GM18507 (cell line): ENCODE results near the gene RHOF.

Experiments used
- DNase-seq: peaks from one replicate; pipeline ENCODE4 v3.0.0; 2011; ENCODE audit warnings: low read depth; ENCODE audit not compliant: insufficient read length; ENCODE audit errors: extremely low spot score
- FAIRE-seq: peaks from 2 replicates; lab custom pipeline; 2011; peaks lifted over from hg19 to GRCh38; lab: Jason Lieb, UNC

Gene RHOF

GRCh38 chr12:121806546-121807423 lies 13.3 kb upstream of the RHOF start:
- no peak for FAIRE-seq

GRCh38 chr12:121806009-121806545 lies 12.6 kb upstream of the RHOF start:
- FAIRE-seq (no peak), DNase-seq (no peak)

More at GRCh38 chr12:121806546-121807423, 13.3 kb upstream of the RHOF start:
- DNase-seq = no peak

- DNase-seq (no peak), FAIRE-seq (no peak)
These were observed 11.9 kb upstream of the RHOF start for GRCh38 chr12:121805171-121806008.

GRCh38 chr12:121804417-121805111 lies 11.1 kb upstream of the RHOF start:
- FAIRE-seq = peak; percentile 63
- no peak for DNase-seq

GRCh38 chr12:121803861-121804416 lies 10.5 kb upstream of the RHOF start, which contains the start of gene SETD1B:
TSS of gene SETD1B (plus strand) at chr12:121804009. CDS start at chr12:121804738, 729 bp downstream.
- no peak for FAIRE-seq

GRCh38 chr12:121802843-121803698 lies 9.6 kb upstream of the RHOF start:
- FAIRE-seq (peak; percentile 91), DNase-seq (no peak)

More at GRCh38 chr12:121803861-121804416, 10.5 kb upstream of the RHOF start, which contains the start of gene SETD1B:
- DNase-seq = no peak

GRCh38 chr12:121802485-121802842 lies 9.0 kb upstream of the RHOF start:
- FAIRE-seq = no peak
- DNase-seq = no peak

GRCh38 chr12:121801595-121802484 lies 8.4 kb upstream of the RHOF start:
- DNase-seq (no peak), FAIRE-seq (peak; percentile 67)

GRCh38 chr12:121800694-121801594 lies 7.5 kb upstream of the RHOF start:
- DNase-seq (no peak), FAIRE-seq (no peak)

- FAIRE-seq = no peak
These were observed 6.6 kb upstream of the RHOF start for GRCh38 chr12:121799842-121800693.

GRCh38 chr12:121799156-121799841 lies 5.8 kb upstream of the RHOF start:
- DNase-seq = no peak
- FAIRE-seq = peak; percentile 48

More at GRCh38 chr12:121799842-121800693, 6.6 kb upstream of the RHOF start:
- DNase-seq = no peak

- FAIRE-seq (no peak), DNase-seq (no peak)
These were observed 5.3 kb upstream of the RHOF start for GRCh38 chr12:121798787-121799155.

- no peak for DNase-seq
- no peak for FAIRE-seq
These were observed 4.7 kb upstream of the RHOF start for GRCh38 chr12:121797937-121798786.
